HPDE6-E6E7 (cell line): ENCODE measurements around the gene COX5A.

Experiments
- DNase-seq: peaks from one replicate; pipeline ENCODE4 v3.0.0; 2011; ENCODE audit warnings: missing footprints; ENCODE audit errors: extremely low spot score

The COX5A gene

DNA sequence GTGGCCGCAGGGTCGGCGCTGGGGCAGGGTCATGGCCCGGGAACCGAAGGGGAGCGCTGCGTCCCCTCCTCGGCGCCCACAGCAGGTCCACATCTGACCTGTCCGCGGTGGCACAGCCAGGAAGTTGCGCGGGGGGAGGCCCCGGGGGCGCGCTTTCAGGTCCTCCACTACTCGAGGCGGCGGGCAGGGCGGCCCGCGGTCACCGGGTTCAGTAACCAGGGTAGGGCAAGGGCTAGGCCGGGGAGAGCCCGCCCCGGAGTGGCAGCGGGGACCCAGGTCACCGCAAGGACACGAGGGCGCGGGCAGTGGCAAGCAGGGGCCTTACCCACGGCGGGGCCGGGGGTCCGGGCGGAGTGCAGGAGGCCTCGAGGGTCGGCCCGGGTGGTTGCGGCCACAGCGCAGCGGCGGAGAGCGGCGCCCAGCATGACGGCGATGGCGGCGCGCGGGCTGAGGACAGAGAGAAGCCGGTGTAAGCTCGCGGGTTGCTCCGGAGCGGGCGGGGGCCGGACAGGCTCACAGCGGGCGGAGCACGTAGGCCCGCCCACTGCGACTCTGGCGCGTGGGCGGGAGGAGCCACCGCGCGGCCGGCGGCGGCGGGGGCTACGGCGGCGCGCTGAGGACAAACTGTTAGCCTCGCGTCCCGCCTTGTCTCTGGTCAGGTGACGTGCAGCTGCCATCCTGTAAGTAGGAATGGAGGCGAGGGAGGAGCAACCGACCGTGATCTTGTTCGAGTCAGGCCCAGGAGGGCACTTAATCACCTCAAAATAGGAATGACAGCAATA, at the start of gene COX5A:
COX5A (minus strand) TSS at position 484 of the 782 bp plus-strand sequence; CDS start at position 425, 59 bp downstream.
- DNase-seq, result peak; percentile 89

DNA sequence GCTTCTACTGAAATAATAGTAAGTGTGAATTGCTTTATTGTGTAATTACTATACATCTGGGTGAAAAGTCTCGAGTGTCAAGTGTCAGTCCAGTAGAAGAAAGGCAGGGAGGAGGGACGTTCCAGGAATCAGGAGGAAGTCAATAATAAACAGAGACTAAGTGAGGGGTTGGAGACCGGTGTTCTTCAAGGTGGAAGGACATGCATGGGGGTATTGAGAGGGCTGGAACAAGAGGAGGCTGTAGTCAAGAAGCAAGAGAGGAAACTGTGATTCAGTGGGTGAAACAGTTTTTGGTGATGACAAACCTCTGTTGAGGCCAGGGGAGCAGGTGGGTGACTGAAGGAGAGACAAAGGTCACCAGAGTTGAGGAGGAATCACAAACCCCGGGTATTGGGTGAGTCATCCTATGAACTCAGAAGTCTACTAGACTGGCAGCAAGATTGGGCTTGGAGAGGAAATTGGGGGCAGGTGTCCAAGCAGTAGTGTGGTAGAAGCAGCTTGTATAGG, 45.9 kb upstream of the COX5A start:
- peak; percentile 45 for DNase-seq

DNA sequence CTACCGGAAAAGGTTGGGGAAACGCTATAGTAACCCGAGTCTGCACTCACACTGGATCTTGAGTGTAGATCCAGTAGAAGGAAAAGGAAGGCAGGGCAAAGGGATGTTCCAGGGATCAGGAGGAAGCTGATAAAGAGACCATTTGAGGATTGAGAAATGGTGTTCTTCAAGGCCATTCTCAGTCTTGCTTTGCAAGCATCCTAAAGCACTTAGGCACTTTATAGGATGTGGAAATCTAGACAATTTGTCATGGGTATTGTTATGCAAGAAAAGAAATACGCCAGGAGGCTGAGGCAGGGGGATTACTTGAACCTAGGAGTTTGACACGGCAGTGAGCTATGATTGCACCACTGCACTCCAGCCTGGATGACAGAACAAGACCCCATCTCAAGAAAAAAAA, 44.3 kb upstream of the COX5A start:
- no peak for DNase-seq

DNA sequence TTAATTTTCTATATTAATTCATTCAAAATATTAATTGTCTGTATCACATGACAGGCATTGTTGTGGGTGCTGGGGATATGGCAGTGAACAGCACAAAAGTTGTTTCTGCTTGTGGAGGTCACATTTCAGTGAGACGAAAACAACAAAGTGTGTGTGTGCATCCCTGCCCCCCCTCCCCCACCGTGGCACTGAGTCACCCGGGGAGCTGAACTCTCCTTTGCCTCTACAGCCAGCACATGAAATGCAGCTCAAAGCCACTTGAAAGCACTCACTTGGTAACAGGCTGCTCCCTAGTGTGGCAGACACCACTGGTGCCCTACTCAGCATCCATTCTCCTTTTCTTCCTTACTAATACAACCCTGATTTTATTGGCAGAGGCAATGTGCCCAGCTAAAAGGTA, 40.6 kb upstream of the COX5A start:
- no peak for DNase-seq

DNA sequence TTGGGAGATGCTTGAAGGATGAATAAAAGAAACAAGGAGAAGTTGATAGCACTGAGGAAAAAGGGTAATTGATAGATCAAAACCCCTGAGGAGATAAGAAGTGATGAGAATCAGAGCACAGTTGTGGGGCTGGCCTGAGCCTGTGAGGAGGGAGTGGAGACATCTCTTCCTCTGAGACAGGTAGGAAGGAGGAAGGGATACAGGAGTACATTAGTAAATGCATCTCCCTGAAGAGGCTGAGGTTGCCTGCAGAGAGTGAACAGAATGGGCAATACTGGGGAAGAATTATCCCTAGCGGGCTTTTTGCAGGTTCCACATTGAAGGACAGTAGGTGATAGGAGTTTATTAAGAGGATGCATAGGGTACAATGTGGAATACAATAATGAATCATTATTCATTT, 40.2 kb upstream of the COX5A start:
- no peak for DNase-seq

DNA sequence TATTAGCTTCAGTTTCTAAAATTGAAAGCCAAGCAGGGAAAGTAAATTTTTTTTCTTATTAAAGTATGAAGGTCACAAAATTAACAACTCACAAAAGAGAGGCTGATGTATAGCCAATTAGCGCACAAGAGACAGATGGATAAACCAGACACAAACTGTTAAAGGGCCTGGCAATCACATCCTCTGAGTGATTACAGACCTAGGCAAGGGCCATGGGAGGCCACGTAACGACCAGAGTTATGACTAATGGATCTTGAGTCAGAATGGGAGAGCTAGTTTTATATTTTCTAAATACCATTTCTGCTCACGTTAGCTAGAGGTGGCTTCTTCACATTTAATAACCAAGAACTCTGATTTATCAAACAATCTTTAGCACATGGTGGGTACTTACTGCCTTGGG, 39.7 kb upstream of the COX5A start:
- no peak for DNase-seq

DNA sequence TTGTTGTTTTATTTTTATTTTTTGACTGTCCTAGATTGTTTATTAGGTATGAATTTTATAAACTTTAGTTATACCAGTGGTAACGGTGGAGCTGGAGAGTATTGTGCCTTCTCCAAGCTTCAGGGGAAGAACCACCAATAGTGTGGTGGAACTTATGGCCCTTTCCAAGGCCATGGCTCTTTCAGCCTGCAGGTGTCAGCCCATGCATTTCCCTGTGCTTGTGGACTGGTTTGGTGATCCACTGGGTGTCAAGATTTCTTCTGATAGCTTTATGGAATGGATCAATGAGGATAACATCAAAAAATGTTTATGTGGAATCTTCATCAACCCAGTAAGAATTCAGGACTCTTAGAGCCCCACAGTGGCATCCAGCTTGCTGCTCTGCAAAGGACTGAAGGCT, 38.3 kb upstream of the COX5A start:
- DNase-seq, result no peak

DNA sequence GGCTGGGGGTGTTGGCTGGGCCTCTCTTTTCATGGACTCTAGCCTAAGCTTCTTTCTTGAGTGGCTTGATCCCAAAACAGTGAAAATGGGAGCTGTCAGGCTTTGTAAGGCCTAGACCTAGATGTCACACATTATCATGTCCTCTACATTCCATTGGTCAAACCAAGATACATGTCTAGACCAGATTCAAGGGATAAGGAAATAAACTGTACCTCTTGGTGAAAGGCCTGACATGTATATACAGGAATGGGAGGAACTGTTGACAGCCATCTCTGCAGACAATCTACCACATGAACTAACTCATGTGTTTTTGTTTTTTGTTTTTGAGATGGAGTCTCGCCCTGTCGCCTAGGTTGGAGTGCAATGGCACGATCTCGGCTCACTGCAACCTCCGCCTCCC, 29.8 kb upstream of the COX5A start:
- no peak for DNase-seq

DNA sequence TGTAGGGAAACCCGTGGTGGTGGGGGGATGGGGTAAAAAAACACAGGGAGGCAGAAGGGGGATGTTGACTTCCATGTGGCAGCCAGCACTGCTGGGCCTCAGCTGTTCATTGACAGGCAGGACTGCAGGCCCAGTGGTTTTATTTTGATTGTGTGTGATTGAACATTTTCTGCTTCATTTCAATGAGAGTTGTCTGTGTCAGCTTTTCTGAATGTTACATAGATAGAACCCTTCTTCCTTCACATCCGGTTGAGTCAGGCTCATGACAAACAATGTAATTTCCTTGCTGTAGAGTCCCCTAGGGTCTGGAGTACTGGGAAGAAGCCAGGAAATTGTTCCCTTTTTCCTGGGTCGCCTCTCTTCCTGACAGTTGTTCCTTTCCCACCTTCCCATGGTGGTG, 26.9 kb upstream of the COX5A start:
- no peak for DNase-seq

DNA sequence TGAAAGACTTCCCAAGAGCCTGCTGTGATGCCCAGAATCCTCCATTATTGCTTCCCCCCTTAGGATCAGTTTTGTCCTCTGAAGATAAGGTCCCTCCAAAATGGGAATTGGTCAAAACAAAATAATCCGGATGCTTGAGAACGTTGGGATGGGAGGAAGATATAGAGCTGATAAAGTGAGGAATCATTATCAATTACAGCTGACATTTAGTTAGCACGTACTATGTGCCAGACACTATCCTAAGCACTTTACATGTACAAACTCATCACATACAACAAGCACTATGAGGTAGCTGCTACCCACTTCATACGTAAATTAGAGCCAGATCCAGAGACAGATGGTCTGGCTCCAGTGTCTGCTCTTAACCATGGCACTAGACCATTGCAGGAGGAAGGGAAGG, 25.3 kb upstream of the COX5A start:
- no peak for DNase-seq

DNA sequence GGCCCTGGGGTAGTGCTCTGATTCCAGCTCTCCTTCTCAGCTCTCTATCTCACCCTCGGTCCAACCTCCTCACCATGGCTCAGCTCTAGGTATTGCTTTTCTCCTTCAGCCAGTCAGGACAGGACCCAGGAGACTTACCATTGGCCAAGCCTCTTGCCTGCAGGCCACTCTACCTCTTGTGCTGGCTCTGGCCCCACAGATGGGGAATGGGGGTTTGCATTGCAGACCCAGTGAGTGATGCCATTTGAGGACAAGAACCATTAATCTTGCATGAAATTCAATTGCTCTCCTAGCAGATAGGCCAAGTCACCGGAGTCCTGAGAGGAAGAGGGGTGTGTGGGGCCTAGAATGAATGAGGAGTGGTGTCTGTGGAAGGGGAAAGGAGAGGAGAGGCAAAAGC, 24.8 kb upstream of the COX5A start:
- no peak for DNase-seq

DNA sequence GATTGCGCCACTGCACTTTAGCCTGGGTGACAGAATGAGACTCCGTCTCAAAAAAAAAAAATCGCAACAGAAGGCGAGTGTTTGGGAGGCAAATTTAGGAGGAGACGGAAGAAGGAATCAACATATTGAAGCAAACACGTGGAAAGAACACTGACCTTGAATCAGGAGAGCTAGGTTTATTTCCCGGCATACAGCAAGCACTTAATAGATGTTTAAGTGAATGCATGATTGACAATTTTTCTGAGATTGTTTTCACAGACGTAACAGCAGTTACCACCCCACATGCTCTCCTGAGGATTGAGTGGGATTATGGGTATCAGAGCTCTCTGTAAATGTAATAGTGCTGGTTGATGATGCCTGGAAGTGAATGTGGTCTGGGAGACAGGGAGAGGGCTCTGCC, 24.3 kb upstream of the COX5A start:
- no peak for DNase-seq

DNA sequence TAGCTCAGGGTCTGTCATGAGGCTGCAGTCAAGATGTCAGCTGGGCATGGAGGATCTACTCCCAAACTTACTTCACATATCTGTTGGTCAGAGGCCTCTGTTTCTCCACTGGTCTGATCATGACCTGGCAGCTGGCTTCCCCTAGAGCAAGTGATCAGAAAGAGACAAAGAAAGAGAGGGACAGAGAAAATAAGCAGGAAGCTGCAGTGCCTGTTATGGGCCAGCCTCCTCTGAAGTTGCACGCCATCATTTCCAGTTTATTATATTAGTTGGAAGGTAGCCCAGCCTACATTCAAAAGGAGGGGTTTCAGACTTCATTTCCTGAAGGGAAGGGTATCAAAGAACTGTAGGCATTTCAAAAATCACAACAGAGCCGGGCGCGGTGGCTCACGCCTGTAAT, 23.7 kb upstream of the COX5A start:
- no peak for DNase-seq

DNA sequence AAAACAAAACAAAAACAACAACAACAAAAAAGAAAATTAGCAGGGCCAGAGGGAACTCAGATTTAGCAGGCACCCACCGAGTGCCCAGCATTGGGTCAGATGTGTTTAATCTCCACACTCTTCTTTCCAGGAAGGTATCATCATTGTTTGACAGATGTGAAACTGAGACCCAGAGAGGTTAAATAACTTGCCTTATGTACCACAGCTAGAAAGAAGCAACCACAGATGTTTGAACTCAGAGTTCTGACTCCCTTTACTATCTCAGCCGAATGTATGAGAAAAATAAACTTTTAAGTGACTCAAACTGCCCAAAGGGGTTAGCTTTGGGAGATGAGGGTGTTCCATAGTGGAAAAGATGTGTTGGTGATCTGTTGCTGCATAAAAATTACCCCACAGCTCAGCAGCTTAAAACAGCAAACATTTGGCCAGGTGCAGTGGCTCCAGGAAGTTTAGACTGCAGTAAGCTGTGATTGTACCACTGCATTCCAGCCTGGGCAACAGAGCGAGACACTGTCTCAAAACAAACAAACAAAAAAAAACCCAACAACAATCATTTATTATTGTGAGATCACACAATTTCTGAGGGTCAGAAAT, 23.2 kb upstream of the COX5A start:
- no peak for DNase-seq

DNA sequence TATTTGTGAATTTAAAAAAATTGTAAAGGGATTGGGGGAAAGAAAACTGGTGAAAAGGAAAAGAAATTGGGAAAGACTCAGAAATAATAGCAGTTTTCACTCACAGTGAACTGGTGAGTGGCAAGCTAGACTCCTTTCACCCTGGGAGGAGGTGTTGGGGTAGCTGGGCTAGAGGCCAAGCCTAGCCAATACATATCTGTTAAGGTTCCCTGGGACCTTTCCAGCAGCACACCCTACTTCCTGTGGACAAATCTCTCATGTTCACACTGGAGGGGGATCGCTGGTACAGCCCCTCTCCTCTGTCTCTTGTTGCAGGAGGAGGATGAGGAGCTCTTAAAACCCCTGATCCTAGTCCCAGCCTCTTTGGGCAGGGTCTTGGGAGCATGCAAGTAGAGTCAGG, 22.4 kb upstream of the COX5A start:
- no peak for DNase-seq

DNA sequence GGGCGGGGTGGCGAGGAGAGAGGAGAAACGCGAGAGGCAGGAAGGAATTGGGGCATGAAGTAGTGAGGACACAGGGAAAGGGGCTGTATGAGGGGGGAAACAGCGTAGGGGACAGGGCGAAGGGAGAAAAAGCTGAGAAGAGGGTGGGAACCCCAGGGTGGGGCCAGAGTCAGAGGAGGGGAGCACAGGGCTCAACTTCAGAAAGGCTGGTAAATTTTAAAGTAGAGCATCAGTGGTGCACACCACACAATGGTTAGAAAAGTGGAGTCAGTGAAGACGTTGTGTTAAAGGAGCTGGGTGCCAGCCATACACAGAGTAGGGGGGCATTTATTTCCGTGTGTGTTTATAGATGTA, 21.7 kb upstream of the COX5A start:
- no peak for DNase-seq

DNA sequence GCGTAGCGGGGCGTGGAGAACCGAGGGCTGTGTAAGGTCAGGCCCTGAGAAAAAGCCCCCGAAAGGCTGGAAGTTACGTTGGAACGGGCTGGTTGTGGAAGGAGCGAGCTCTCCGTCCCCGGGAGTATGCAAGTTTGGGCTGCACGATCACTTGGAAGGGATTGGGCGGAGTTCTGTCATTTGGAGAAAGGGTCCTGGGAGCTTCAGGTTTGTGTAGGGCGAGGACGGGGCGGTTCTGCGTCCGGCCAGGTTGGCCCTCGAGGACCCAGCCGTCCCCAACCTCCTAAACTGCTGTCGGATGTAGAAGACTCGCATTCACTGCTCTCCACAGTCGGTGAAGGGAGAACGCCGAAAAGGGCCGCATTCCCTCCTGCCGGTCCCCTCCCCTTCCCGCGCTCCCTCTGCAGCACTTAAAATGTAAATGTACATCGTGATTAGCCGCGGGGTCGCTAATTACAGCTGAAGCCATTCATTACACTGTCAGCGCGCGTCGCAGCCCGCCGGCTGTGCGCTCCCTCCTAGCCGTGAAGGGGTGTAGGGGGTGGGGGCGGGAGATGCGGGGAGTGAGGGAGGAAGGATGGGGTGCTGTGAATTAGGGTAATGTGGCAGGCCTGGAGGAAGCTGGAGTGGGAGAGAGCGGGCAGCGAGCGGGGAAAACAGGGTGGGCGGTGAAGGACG, 21.2 kb upstream of the COX5A start:
- DNase-seq, result no peak

DNA sequence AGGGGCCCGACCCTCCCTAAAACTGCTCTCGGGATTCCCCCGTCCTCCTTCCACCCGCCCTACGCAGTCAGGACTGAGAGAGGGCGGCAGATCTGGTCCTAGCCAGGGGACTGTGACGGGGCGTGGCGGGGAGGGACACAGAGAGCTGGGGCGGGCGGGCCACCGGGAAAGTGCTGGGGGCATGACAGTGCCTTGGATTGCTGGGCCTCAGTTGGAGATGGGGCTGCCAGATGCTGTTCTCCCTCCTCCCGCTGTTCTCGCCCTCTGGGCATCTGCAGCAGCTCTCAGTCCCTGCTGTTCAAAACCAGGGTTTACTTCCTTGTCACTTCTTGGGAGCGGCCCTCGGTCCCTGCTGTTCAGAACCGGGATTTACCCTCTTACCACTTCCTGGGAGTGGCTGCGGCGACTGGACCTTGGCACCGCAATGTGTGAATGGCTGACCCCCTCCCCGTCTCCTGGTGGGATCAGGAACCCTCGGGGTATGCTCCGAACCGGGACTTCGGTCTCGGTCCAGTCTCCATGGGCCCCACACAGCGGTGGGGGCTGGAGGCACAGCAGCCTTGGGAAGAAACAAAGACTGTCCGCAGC, 20.5 kb upstream of the COX5A start:
- DNase-seq, result peak; percentile 27

DNA sequence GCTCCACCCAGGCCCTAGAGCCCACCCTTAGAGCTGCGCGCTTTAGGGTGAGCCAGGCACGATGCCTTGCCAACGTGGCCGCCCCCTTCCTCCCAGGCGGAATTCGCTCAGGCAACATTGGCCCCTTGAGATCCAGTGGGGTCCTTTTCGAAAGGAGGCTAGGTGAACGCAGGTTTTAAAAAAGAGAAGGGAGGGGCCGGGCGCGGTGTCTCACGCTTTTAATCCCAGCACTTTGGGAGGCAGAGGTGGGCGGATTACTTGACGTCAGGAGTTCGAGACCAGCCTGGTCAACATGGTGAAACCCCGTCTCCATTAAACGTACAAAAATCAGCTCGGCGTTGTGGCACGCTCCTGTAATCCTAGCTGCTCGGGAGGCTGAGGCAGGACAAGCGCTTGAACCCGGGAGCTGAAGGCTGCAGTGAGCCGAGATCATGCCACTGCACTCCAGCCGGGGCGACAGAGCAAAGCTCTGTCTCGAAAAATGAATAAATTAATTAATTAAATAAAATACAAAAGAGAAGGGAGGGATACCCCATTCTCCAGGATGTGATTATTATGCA, 19.7 kb upstream of the COX5A start:
- no peak for DNase-seq

DNA sequence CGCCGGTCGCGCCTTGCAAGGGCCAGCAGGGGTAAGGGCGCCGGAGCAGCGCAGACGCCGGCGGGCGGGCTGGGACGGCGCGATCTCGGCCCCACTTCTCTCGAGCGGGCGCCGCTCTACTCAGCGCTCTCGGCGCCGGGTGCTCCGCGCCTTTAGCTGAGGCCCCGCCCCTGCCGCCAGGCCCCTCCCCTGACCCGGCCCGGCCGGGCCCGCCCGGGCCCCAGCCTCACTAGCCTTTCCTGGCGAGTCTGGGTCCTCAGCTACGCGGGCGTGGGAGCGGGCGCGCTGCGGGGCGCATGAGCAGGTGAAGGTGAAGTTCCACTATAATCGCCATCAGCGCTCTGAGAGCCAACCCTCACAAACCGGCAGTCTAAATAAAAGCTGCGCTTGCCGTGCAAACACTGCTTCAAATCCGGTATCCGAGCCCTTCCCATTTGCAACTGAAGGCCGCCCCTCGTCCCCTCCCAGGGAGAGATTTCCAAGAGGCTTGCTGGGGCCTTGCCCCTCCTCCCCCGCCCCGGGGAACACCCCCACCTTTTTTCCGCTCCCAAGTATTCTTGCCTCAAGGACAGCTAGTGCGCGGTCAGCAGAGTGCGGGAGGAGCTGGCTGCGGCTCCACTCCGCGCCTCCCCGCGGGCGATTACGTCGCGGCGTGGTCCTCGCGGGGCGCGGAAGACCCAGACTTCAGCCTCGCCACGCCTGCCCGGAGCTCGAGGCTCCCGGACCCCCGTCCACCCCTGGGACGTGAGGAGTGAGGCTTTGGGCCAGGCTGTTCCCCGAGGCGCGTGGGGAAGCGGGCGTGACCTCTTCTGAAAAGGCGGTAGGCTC, 19.0 kb upstream of the COX5A start, which contains the start of gene RPP25:
RPP25 (minus strand) TSS at position 125 of the 828 bp plus-strand sequence. CDS start 189 bp downstream, outside the sequence.
- DNase-seq, result peak; percentile 78
